ENCODE measurements around the gene BATF2. TPM values are rescaled to one million over a fixed set of nuclear protein-coding genes. Genes with fewer than 3 reads are reported as not detected.

Gene BATF2
- total RNA-seq, 1 experiment from 2014 or later = 0.46 TPM

- no TSS peak for BruUV-seq (replicated peaks)
- Histone ChIP-seq H3K27me3 (ENCODE audit: insufficient read depth, low read depth) (no peaks in the 10 kb centered on the region), H4K20me1 (ENCODE audit: insufficient read depth) (no peaks in the 10 kb centered on the region), H3K9me2 (ENCODE audit: insufficient read depth) (no peaks in the 10 kb centered on the region), H3K4me2 (peak within 1 kb of the TSS; percentile 93), H2AFZ (peak within 1 kb of the TSS; percentile 96), H3K4me3 (peak within 1 kb of the TSS; percentile 76), H3F3A (ENCODE audit: insufficient read depth, low read depth) (peaks cover 25% of the 10 kb centered on the region), H3K36me3 (ENCODE audit: low read depth) (no peaks in the 10 kb centered on the region), H3K27ac (peak within 1 kb of the TSS; percentile 71), H3K9me3 (ENCODE audit: insufficient read depth, low read depth) (no peaks in the 10 kb centered on the region), H3K4me1 (replicated peaks; ENCODE audit: insufficient read depth) (peaks cover 14% of the 10 kb centered on the region), H3K79me2 (ENCODE audit: low read depth) (peaks cover 15% of the 10 kb centered on the region)
- ChIA-PET POLR2A (ENCODE audit: unreplicated experiment) (interaction anchor here (1.3 kb wide), 1 partner anchor 13 kb away, joined by 5 read pairs; the partner anchor contains the start of gene SNX15), CTCF (interaction anchor here (0.6 to 1.2 kb wide), 6 partner anchors 13 to 660 kb away, joined by 3 to 4 read pairs (median 3); no protein-coding TSS in a partner anchor)
- intact Hi-C loops (cut with micrococcal nuclease; ENCODE audit: unreplicated experiment) = loop anchor here (1.0 to 10.0 kb wide), 5 partner anchors 97 to 239 kb away; partner anchors contain the start of genes ATG2A, CAPN1, SF1 and ZNHIT2
- no peak for TF ChIP-seq EZH2 (IDR thresholded peaks at IDR 0.05; ENCODE audit: low read depth)
- TF ChIP-seq CTCF (conservative IDR thresholded peaks at IDR 0.05) = peak; percentile 80
- peak; percentile 80 to 91 for DNase-seq
Measured at GRCh38 chr11:65013888-65014725, 17.3 kb upstream of the BATF2 start, which contains the start of gene ARL2. Gene ARL2, plus strand, starts transcription at chr11:65014160. Its CDS starts 48 bp downstream, at chr11:65014208.

GRCh38 chr11:65013130-65013887, 16.5 kb upstream of the BATF2 start:
- H2AFZ ChIP-seq = peak overlapping the region; percentile 96
- peaks cover 15% of the 10 kb centered on the region for H3K79me2 ChIP-seq (ENCODE audit: low read depth)
- H3K4me1 ChIP-seq (replicated peaks; ENCODE audit: insufficient read depth) = peaks cover 16% of the 10 kb centered on the region
- peak overlapping the region; percentile 76 for H3K4me3 ChIP-seq
- H3K36me3 ChIP-seq (ENCODE audit: low read depth) = no peaks in the 10 kb centered on the region
- H3K4me2 ChIP-seq = peak overlapping the region; percentile 93
- intact Hi-C loops (cut with micrococcal nuclease; ENCODE audit: unreplicated experiment) = loop anchor here (2.0 to 10.0 kb wide), 2 partner anchors 167 to 239 kb away; partner anchors contain the start of gene SF1
- ChIA-PET POLR2A (ENCODE audit: unreplicated experiment) (interaction anchor here (0.7 to 1.3 kb wide), 3 partner anchors 14 to 170 kb away, joined by 3 to 5 read pairs (median 3); partner anchors contain the start of gene SNX15), CTCF (interaction anchor here (0.9 to 1.5 kb wide), 4 partner anchors 11 to 165 kb away, joined by 3 to 21 read pairs (median 3); no protein-coding TSS in a partner anchor)
- H3K9me3 ChIP-seq (ENCODE audit: insufficient read depth, low read depth) = no peaks in the 10 kb centered on the region
- H4K20me1 ChIP-seq (ENCODE audit: insufficient read depth) = no peaks in the 10 kb centered on the region
- DNase-seq = peak; percentile 67 to 94
- H3K27me3 ChIP-seq (ENCODE audit: insufficient read depth, low read depth) = no peaks in the 10 kb centered on the region
- H3K9me2 ChIP-seq (ENCODE audit: insufficient read depth) = no peaks in the 10 kb centered on the region
- peak overlapping the region; percentile 71 for H3K27ac ChIP-seq
- H3F3A ChIP-seq (ENCODE audit: insufficient read depth, low read depth) = peaks cover 25% of the 10 kb centered on the region
- TF ChIP-seq CTCF (conservative IDR thresholded peaks at IDR 0.05) (peak; percentile 75; the same call in 1 of the 2 replicates), EZH2 (IDR thresholded peaks at IDR 0.05; ENCODE audit: low read depth) (no peak)
- BruUV-seq (replicated peaks) = TSS peak; percentile 78

- Histone ChIP-seq H3K9me3 (ENCODE audit: insufficient read depth, low read depth) (no peaks in the 10 kb centered on the region), H3K36me3 (ENCODE audit: low read depth) (no peaks in the 10 kb centered on the region), H3K9me2 (ENCODE audit: insufficient read depth) (no peaks in the 10 kb centered on the region), H3K27me3 (ENCODE audit: insufficient read depth, low read depth) (no peaks in the 10 kb centered on the region), H3K4me1 (replicated peaks; ENCODE audit: insufficient read depth) (peaks cover 26% of the 10 kb centered on the region), H3F3A (ENCODE audit: insufficient read depth, low read depth) (peaks cover 26% of the 10 kb centered on the region), H2AFZ (no peak overlapping the region), H3K27ac (no peak overlapping the region), H3K79me2 (ENCODE audit: low read depth) (no peaks in the 10 kb centered on the region), H3K4me2 (no peak overlapping the region), H3K4me3 (no peak overlapping the region), H4K20me1 (ENCODE audit: insufficient read depth) (no peaks in the 10 kb centered on the region)
- DNase-seq = no peak
- CTCF ChIA-PET = interaction anchor here (0.6 kb wide), 1 partner anchor 260 kb away, joined by 4 read pairs; no protein-coding TSS in a partner anchor
- POLR2A ChIA-PET (ENCODE audit: unreplicated experiment) = no interaction called here
- intact Hi-C loops (cut with micrococcal nuclease; ENCODE audit: unreplicated experiment) = no loop called here
- BruUV-seq (replicated peaks) = no TSS peak
- TF ChIP-seq EZH2 (IDR thresholded peaks at IDR 0.05; ENCODE audit: low read depth) = no peak
- no peak for TF ChIP-seq CTCF (conservative IDR thresholded peaks at IDR 0.05)
Measured at GRCh38 chr11:65008873-65009272, 12.1 kb upstream of the BATF2 start.

Measured in PC-9 (cell line).